AG20443 (cell line): ENCODE measurements around the gene ANKRD63.

Experiments used
- DNase-seq: peaks from one replicate; pipeline ENCODE4 v3.0.0; 2012; ENCODE audit warnings: low spot score, mixed read lengths

ANKRD63 gene

DNA sequence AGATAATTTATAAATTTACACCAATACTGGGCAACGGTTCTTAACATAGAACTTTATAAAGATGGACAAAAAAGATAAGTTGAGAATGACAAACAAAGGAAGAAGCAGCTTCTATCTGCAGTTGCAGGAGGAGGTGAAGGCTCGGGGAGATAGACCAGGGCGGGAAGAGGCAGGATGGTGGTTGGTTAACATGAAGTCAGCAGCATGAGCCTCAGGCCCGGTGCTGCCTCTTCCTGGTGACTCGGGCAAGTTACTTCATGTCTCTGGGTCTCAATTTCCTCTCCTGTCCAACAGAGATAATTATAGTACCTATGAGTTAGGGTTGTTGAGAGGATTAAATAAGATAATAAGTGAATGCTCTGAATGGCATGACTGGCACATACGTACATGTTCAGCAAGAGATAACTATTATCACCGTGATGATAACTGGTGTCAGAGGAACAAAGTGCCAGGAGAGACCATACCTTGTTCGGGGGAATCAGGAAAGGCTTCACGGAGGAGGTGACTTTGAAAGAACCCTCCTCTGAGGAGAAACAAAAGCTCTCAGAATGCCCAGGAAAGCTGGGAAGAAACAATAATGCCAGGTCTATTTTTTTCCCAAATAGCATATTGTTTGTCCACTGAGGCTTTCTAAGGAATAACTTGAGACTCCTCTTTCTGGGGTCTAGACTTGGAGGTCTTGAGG is 39.6 kb downstream of the ANKRD63 start:
- DNase-seq: no peak

DNA sequence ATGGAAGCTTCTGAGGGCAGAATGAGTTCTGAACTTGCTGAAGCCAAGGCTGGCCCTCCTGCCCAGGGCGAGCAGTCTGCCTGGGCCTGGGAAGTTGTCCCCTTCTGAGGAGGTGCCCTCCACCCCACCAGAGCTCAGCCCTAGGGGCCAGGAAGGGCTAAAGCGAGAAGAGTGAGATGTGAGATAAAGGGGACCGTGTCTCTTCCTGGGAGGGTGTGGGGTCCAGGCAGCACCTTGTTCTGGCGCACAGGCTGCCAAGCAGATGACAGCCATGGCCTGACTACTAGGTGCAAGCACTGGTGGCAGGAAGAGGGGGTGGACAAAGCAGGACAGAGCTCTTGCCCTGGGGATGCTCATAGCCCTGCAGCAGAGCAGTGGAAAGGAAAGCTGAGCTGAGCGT is 40.3 kb downstream of the ANKRD63 start:
- DNase-seq: no peak

DNA sequence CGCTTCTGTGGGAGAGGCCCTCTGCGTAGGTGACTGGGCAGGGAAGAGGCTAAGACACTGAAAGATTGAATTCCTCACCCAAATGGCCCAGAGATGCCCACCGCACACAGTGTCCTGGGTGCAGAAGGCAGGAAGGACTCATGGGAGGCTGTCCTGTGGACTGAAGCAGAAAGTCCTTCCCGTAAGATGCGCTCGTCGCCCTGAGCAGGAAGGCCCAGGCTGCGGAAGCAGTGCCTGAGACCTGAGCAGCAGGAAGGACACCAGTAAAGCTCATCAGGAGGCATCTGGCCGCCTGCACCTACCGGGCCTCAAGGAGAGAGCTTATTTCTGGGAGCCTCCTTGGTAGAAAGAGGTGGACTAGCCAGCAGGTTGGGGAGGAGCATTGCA is 40.7 kb downstream of the ANKRD63 start:
- no peak for DNase-seq

DNA sequence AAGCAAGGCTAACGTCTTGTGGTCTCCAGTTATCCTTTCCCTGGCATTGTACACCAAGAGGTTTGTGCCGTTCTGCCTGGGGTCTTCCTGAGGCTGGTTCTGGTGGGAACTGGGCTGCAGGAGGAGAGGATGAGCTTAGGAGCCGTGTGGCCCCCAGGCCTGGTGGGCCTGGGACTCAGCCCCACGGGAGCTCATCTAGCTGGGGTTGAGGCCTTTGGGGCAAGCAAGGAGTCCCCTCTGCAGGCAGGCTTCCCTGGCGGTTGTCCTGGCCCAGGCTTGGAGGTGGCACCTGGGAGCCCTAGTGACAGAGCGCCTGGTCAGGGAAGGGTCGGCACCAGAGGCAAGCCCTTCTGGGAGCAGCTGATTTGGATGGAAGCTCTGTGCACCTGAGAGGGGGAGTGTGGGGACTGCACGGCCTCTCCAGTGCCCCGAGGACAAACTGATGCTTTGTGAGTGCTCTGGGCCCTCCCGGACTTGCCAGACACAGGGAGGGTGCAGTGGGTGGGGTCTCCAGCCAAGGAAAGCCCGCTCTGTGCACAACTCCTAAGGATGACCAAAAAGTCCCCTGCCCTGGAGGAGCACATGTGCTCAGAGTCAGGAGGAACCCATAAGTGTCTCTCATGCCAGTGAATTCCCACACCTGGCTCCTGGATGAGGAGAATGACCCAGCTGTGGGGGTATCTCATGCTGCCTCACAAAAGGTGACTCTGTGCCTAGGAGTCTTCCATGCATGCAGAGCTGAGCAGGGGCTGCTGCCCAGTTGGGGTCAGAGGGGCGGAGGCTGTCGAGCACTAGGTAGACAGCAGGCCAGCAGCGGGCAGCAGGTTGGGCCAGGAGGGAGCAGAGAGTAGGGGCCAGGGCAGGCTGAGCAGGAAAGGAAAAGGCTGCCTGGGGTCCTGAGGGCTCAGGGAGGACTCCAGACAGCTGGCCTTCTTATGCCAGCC is 41.3 kb downstream of the ANKRD63 start:
- DNase-seq: no peak

DNA sequence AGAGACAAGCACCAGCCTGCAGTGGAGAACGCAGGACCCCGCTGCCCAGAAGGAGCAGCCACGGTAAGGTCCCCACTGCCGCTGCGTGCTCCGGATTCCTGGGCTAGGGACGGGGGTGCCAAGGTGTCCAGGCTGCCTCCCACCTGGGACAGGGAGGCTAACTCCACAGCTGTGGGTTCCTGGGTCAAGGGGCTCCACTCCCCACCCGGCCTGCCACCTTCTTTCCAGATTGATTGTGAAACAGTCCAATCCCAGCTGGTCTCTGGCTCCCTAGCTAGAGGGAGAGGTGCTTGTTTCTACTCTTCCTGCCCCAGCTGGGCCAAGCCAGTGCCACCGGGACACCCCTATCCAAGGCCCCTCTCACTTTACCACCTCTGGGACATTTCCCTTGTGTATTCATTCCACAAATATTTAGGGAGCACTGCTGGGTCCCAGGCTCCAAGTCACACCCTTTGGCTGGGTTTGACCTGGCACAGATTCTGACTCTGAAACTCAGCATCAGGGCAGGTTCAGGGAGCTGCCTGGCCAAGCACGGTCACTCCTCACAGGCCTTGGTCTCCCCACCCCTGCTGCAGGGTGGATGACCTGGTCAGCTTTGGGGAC is 42.1 kb downstream of the ANKRD63 start:
- DNase-seq: no peak

DNA sequence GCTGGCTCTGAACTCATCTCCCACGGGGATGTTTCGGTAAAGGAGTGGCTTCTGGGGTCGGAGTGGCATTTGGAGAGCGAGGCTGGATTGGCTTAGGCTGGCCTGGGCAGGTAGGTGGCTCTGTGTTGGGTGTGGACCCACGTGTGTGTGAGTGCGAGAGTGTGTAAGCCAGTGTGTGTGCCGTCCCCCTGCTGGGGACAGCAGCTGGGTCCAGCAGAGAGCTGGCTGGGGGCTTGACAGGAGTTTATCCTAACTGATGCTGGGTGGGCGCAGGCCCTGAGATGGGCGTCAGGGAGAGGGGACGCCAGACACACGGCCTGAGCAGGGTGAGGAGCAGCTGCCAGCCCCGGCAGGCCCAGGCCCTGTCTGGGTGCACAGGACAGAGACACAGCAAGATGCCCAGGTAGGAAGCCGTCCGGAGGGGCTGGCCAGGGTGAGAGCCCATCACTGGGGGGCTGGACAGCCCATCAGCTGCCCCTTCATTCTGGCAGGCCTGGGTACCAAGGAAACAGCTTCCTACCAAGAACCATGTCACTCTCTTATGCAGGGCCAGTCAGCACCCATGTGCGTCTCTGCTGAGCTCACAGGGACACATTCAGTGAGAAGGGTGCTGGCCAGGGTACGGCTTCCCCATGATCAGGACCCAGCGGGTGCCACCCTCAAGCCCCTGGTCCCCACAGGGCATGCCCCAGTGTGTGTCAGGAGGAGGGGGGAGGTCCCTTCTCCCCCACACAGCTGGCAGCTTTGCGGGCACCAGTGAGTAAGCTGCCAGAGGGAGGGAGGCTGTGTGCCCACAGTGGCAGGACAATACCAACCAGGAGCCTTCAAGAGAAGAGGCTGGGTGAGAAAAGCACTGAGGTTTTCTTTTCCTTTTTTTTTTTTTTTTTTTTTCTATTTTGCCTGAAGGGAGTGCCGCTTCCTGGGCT is 42.9 kb downstream of the ANKRD63 start:
- no peak for DNase-seq

DNA sequence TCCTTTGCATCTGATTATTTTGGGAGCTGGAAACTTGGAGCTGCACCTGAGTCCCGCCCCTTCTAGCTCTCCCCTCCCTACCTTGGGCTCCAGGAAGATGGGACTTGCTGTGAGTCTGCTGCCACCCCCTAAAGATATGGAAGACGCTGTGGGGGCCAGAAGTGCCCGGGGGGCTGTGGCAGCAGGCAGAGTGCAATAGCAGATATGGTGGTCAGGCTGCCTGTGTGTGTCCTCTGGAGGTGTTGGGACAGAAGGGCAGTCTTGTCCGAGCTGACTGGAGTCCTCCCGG is 43.5 kb downstream of the ANKRD63 start:
- no peak for DNase-seq

DNA sequence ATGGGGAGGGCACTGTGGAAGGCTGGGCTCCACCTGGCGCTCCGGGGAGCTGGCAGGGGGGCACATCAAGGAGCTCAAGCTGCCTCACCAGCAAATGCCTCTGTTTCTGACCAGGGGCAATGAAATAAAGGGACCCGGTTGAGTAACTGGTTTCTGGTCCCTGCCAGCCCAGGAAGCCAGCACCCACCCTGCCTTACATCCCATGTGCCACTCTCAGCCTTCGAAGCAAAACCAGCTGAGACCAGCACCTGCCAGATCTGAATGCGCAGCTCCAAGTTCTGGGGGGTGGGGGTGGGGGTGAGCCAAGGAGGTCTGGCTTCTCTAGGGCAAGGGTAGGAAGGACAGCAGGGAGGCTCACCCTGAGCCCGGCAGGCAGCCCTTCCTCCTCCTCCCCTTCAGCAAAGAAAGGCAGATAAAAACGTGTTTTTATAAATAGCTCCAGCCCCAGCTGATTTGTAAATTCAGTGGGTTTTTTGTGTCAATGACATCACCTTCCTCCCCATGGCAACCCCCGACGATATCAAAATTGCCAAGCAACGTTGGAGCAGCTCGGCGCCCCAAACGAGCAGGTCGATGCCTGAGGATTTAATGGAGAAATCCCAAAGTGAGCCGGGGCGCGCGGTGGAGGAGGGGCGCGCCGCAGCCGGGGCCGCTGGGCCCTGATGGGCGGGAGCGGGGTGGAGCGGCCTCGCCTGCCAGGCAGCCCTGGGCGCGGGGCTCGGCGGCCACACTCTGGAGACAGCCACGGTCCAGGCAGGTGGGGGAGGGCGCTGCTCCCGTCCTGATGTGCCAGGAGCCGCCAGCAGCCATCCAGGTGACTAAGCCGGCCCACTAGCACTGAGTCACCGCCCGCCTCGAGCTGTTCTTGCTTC is 44.1 kb downstream of the ANKRD63 start, which contains the start of gene PAK6:
PAK6 (plus strand) TSS at position 532 of the 872 bp plus-strand sequence. CDS start 25,723 bp downstream, outside the sequence.
- DNase-seq: peak; percentile 83

DNA sequence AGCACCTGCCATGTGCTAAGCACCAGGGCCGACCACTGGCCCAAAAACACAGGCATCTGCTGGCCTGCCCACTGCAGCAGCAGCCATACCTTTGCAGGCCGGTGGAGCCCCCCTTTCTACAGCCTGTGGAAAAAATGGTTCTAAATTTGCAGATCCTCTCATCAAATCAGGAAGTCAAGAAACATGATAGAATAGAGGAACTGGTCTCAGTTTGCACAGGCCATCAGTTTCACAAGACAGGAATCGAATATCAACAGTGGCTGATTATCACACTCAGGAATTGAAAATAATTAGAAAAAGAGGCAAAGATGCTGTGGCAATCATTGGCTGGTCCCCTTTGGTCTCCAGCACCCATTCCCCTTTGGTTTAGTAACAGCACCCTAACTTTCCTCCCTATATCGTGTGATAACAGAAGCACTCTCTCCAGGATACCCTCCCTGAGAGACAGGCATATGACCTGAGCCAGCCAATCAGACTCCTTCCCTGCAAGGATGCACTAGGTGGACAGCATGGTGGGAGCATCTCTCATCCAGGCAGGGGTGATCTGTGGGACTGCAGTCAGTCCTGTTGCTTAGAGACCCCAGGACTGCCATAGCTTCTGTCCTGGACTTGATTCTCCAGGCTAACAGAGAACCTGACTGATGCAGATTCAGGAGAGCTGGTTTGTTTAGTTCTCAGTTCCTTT is 47.5 kb downstream of the ANKRD63 start:
- DNase-seq: no peak

DNA sequence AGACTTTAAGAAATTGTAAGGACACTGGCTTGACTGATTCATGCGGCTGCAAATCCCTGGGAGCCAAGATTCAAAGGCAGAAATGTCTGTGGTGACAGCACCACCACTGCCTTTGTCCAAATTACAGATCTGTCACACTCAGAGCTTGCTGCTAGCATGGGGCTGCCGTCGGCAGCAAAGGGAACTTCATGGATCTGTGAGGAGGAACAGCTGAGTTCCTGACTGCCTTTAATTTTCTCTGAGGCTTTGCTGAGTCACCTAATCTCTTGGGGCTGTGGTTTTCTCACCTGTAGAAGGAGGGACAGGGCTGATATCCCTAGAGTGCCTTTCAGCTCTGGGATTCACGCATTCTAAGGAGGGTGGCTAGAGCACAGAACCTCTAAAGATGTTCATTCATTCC is 48.1 kb downstream of the ANKRD63 start:
- no peak for DNase-seq

DNA sequence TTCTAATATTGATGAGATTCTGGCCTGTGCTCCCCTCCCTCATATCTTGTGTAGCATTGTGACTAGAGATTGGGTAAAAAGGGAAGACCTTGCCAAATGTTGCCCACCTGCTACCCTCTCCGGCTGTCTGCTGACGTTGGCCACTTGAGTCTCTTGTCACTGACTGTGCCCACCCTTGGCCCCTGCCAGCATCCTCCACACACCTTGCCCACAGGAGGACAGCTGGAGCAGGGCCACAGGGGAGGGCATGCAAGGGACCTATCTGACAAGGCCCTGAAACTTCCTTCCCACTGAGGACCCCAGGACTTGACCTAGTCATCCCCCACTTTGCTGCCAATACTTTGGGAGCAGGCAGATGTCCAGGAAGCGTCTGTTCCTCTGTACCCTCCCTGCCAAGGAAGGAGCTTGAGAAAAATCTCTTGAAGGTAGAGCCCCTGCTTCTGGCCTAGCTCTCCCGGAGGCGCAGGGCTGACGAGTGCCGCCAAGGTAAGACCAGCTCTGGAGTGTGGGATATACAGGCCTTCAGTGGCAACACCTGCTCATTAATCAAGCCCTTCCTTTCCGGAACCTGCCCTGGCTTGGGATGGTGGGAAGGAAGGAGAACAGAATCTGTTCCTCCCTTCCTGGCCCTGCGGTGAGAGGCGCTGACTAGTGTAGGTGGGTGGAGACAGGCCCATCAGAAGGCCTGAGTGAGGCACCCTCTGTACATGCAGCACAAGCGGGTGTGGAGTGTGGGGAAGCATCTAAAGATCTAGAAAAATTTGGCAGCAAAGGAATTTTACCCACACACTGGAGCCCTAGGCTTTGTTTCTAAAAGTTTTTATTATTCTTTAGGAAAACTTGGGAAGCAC is 48.9 kb downstream of the ANKRD63 start:
- DNase-seq: no peak

DNA sequence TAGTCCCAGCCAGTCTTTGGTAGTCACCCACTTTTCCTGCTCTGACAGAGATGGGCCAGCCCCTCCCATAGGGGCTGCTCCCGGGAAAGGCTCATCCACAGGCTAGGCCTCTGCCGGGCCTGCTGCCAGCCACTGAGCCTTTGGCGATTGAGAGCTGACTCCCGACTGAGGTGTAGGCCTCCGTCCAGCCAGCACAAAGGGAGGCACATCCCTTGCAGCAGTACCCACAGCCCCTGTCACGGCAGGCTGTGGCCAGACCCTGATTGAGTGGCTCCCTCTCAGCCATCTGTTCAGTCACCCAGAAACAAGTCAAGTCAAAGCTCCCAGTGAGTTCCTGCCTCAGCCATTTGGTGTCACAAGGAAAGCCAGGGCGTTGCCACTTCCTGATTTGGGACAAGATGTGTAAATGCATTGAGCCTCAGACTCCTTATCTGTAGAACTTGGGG is 50.2 kb downstream of the ANKRD63 start:
- DNase-seq: no peak
